Upper lobe of left lung (tissue), 6 donors: ENCODE results near the gene PDX1. TPM values are rescaled to one million over a fixed set of nuclear protein-coding genes. Genes with fewer than 3 reads are reported as not detected.

Experiments used
- ATAC-seq, 2 donors: fragments of 200-7000 bp; cut with Tn5 transposase; one replicate each; pipeline ENCODE4 v1.9.1; 2022; ENCODE audit warnings: mild to moderate bottlenecking in 2 of 2, moderate library complexity in 2 of 2; ENCODE audit not compliant: low FRiP score in 2 of 2
- DNase-seq, 2 donors: peaks; one replicate each; pipeline ENCODE4 v3.0.0-alpha.2; 2019 to 2020
- H3K27ac ChIP-seq, 4 donors: fragments of 200-600 bp; sonication (generic); one replicate each; pipeline ENCODE4 v1.5.1; 2016 to 2019
- H3K27me3 ChIP-seq, 4 donors: fragments of 200-600 bp; sonication (generic); one replicate each; pipeline ENCODE4 v1.5.1; 2017 to 2019
- H3K36me3 ChIP-seq, 4 donors: fragments of 200-600 bp; sonication (generic); one replicate each; pipeline ENCODE4 v1.5.1; 2016 to 2019
- H3K4me1 ChIP-seq, 4 donors: fragments of 200-600 bp; sonication (generic); one replicate each; pipeline ENCODE4 v1.5.1; 2018 to 2019
- H3K4me3 ChIP-seq, 4 donors: fragments of 200-600 bp; sonication (generic); one replicate each; pipeline ENCODE4 v1.5.1; 2017 to 2019; ENCODE audit warnings: mild to moderate bottlenecking in 2 of 4, moderate library complexity in 1 of 4
- H3K9me3 ChIP-seq, 4 donors: fragments of 200-600 bp; sonication (generic); one replicate each; pipeline ENCODE4 v1.5.1; 2018 to 2019
- CTCF ChIP-seq, 6 experiments: fragments of 450-650 bp in 4 of 6; fragments of 200-600 bp in 2 of 6; sonication (generic) in 2 of 6; IDR thresholded peaks; one replicate each; pipeline ENCODE4 v1.5.1; 2016 to 2019; ENCODE audit warnings: antibody characterized with exemption in 6 of 6
- EP300 ChIP-seq, 4 donors: sonication (generic); formaldehyde crosslinking; IDR thresholded peaks; one replicate each; pipeline ENCODE4 v1.5.1; 2017; ENCODE audit warnings: antibody characterized with exemption in 4 of 4, control low read depth in 2 of 4
- POLR2A ChIP-seq, 4 donors: fragments of 450-650 bp; IDR thresholded peaks; one replicate each; pipeline ENCODE4 v1.5.1; 2016 to 2017; ENCODE audit warnings: antibody characterized with exemption in 4 of 4, mild to moderate bottlenecking in 2 of 4
- POLR2AphosphoS5 ChIP-seq, 2 donors: sonication (generic); formaldehyde crosslinking; IDR thresholded peaks; one replicate each; pipeline ENCODE4 v1.5.1; 2017; ENCODE audit warnings: antibody characterized with exemption in 2 of 2
- WGBS, 2 donors: methylation state at CpG; one replicate each; pipeline ENCODE4 v1.1.5; 2017 to 2018; 5-methylcytosine and 5-hydroxymethylcytosine counted together
- total RNA-seq, 6 donors: library from RNA; depleted of rRNA in 4 of 6; stranded (reverse); fragments of >200 nt in 4 of 6; gene quantifications; one replicate each; pipeline versions ENCODE4 v1.1.0 to v1.2.1, GENCODE V29; 2016 to 2021
- donor health status: DM: no; HTN: no; CAD: no; lungs with moderate emphysema.
- donor health status: DM: no; HTN: yes; CAD: no; lungs with severe emphysema.

The PDX1 gene
- total RNA-seq, 6 donors from 2014 or later: not detected

- H3K36me3 ChIP-seq: no peaks in the 10 kb centered on the region
- H3K27me3 ChIP-seq: peaks cover 3 to 81% (median 49%) of the 10 kb centered on the region in 4 donors
- ATAC-seq (peak in 1 of 2 donors; percentile 6), DNase-seq (peak in 1 of 2 donors; percentile 79)
- WGBS, 2 donors: 1 to 4% methylated on average over 18 to 27 of the region's 86 CpGs
- TF ChIP-seq CTCF (IDR thresholded peaks at IDR 0.05): no peak
- TF ChIP-seq EP300 (IDR thresholded peaks at IDR 0.05): no peak
- no peak for TF ChIP-seq POLR2A (IDR thresholded peaks at IDR 0.05)
- no peak overlapping the region for H3K27ac ChIP-seq
- peaks cover 4 to 42% (median 15%) of the 10 kb centered on the region in 4 donors for H3K4me1 ChIP-seq
- no peaks in the 10 kb centered on the region for H3K9me3 ChIP-seq
- peak overlapping the region in 1 of 4 donors; percentile 24 for H3K4me3 ChIP-seq
Measured at GRCh38 chr13:27968316-27969081, 48.7 kb downstream of the PDX1 start.

GRCh38 chr13:27969082-27969865 lies 49.5 kb downstream of the PDX1 start, which contains the start of gene CDX2:
TSS of gene CDX2 (minus strand) at chr13:27969315. CDS start at chr13:27969006, 309 bp downstream.
- no peaks in the 10 kb centered on the region for H3K36me3 ChIP-seq
- no peak for TF ChIP-seq POLR2A (IDR thresholded peaks at IDR 0.05)
- TF ChIP-seq CTCF (IDR thresholded peaks at IDR 0.05): no peak
- TF ChIP-seq EP300 (IDR thresholded peaks at IDR 0.05): no peak
- TF ChIP-seq POLR2AphosphoS5 (IDR thresholded peaks at IDR 0.05): no peak
- 5 to 6% methylated on average over 27 to 34 of the region's 34 CpGs for WGBS, 2 donors
- peak within 1 kb of the TSS in 1 of 4 donors; percentile 24 for H3K4me3 ChIP-seq
- no peak for DNase-seq
- H3K9me3 ChIP-seq: no peaks in the 10 kb centered on the region
- peaks cover 3 to 78% (median 46%) of the 10 kb centered on the region in 4 donors for H3K27me3 ChIP-seq
- no peak for ATAC-seq
- peaks cover 4 to 42% (median 15%) of the 10 kb centered on the region in 4 donors for H3K4me1 ChIP-seq
- no peak within 1 kb of the TSS for H3K27ac ChIP-seq

GRCh38 chr13:27969866-27970229 lies 50.0 kb downstream of the PDX1 start:
- H3K27me3 ChIP-seq: peaks cover 3 to 79% (median 47%) of the 10 kb centered on the region in 4 donors
- WGBS, 2 donors: 12 to 14% methylated on average over 7 of the region's 7 CpGs
- ATAC-seq: no peak
- no peaks in the 10 kb centered on the region for H3K36me3 ChIP-seq
- no peak for TF ChIP-seq POLR2AphosphoS5 (IDR thresholded peaks at IDR 0.05)
- TF ChIP-seq POLR2A (IDR thresholded peaks at IDR 0.05): no peak
- no peak for TF ChIP-seq CTCF (IDR thresholded peaks at IDR 0.05)
- no peak for TF ChIP-seq EP300 (IDR thresholded peaks at IDR 0.05)
- no peak for DNase-seq
- no peak overlapping the region for H3K27ac ChIP-seq
- peaks cover 4 to 42% (median 15%) of the 10 kb centered on the region in 4 donors for H3K4me1 ChIP-seq
- no peak overlapping the region for H3K4me3 ChIP-seq
- H3K9me3 ChIP-seq: no peaks in the 10 kb centered on the region

- Histone ChIP-seq H3K36me3 (no peaks in the 10 kb centered on the region), H3K27ac (no peak overlapping the region), H3K4me1 (peaks cover 4 to 46% (median 16%) of the 10 kb centered on the region in 4 donors), H3K4me3 (no peak overlapping the region), H3K27me3 (peaks cover 3 to 77% (median 47%) of the 10 kb centered on the region in 4 donors), H3K9me3 (no peaks in the 10 kb centered on the region)
- TF ChIP-seq CTCF (IDR thresholded peaks at IDR 0.05) (no peak), EP300 (IDR thresholded peaks at IDR 0.05) (no peak), POLR2AphosphoS5 (IDR thresholded peaks at IDR 0.05) (no peak)
- ATAC-seq (no peak), DNase-seq (peak in 1 of 2 donors; percentile 82)
- 5 to 8% methylated on average over 27 to 53 of the region's 53 CpGs for WGBS, 2 donors
Measured at GRCh38 chr13:27970382-27971235, 50.8 kb downstream of the PDX1 start.
